KOPT-K1 (cell line): ENCODE measurements around the gene QKI.

Experiments
- H3K27ac ChIP-seq: fragments of 200-600 bp; sonication (generic); 2 replicates; pipeline ENCODE4 v1.5.1; 2016; ENCODE audit warnings: antibody characterized with exemption, mild to moderate bottlenecking, low read depth, low read length; ENCODE audit not compliant: poor library complexity, severe bottlenecking
- H3K36me3 ChIP-seq: fragments of 200-600 bp; sonication (generic); 2 replicates; pipeline ENCODE4 v1.5.1; 2017; ENCODE audit warnings: antibody characterized with exemption, mild to moderate bottlenecking, low read length, moderate library complexity; ENCODE audit not compliant: insufficient read depth
- H3K9me3 ChIP-seq: fragments of 200-600 bp; sonication (generic); 2 replicates; pipeline ENCODE4 v1.5.1; 2017; ENCODE audit warnings: antibody characterized with exemption, low read length, mild to moderate bottlenecking; ENCODE audit not compliant: insufficient read depth, poor library complexity, severe bottlenecking

The QKI gene

DNA sequence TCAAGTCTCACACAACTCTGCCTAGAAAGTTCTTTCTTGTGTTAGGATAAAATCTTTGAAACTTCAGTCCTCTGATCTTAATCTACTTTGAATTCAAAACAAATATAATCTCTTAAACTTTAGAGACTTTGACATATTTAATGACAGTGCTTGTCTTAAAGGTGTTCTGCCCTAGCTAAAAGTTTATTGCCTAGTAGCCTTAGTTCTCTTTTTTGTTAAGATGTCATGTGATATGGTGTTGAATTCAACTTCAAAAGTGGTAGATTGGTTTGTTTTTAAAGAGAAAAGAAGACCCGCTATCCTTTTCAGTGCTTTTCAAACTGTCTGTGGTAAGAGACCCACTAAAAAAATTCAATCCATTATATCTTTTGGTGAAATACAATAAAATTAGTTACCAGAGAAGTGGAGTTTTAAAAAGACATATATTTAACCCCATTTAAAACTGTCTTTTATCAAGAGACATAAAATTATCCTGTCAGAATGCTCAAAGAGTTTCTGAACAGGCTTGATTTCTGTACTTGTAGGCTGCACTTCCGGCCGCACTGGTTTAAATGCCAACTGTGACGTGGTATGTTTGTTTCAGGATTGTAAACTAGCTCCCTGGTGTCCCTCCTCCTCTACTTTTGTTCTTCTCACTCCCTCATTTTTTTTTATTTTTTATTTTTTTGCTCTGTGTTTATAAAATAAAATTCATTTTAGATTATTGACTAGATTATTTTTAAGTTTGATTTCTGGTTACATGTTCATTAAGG, 76.5 kb downstream of the QKI start:
- Histone ChIP-seq H3K27ac (no peak overlapping the region), H3K9me3 (no peaks in the 10 kb centered on the region)

DNA sequence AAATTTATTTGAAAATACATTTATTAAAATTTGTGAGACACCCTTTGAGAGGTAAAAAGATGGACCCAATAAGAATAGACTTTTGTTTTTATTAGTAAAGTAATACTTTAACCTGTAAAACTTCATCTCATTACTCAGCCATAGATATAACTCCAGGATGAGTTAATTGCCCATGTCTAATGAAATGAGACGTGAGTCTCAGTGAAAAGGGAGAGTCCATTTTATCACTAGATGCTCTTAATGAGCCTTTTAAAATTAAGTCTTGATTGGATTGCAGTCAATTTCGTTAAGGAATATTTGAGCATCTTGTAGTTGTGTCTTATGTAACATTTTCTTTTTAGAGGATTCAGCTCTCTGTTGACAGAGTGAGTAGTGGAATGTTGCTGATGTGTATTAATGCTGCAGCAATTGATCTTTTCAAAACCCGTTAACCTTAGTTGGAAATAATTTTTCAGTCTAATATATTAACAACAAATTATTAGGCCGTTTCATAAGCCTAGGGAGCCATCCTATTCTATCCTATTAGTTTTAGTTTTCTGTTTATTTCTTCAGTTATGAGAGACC, 77.3 kb downstream of the QKI start:
- Histone ChIP-seq H3K9me3 (no peaks in the 10 kb centered on the region), H3K36me3 (no peaks in the 10 kb centered on the region), H3K27ac (no peak overlapping the region)

More for the DNA sequence above, 76.5 kb downstream of the QKI start:
- no peaks in the 10 kb centered on the region for H3K36me3 ChIP-seq

DNA sequence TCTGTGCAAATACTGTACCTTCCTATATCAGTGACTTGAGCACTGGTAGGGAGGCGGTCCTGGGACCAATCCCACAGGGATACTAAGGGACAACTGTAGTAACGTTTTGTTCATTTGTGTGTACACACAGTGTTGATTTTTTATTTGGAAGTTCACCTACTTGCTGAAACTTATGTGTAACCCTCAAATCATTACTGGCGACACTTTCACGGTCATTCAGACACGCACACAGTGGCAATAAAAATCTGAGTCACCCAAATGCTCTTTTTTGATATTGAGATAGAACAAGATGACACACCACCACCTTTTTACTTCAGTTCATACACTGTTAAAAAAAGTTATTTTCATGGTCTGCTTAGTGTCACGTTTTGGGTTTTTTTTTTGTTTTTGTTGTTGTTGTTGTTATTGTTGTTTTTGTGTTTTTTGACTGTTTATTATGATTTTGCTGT, 79.8 kb downstream of the QKI start:
- Histone ChIP-seq H3K27ac (no peak overlapping the region), H3K36me3 (no peaks in the 10 kb centered on the region), H3K9me3 (no peaks in the 10 kb centered on the region)

DNA sequence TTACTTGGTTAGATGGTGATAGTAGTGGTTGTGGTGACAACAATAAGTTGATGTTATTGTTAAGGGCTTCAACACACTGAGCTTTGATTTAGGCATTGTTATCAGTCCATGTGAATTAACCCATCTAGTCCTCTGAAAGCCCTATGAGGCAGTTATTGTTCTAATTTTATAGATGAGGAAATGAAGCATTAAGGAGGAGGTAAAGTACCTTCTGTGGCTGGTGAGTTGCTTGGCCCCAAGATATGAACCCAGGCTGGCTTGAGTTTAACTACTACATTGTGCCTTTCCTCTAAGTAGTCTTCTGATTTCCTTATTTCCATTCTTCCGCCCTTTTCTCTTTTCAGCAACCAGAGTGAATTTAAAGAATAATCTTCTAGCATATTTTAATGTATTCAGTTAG, 81.7 kb downstream of the QKI start:
- no peaks in the 10 kb centered on the region for H3K36me3 ChIP-seq
- H3K27ac ChIP-seq, result no peak overlapping the region
- H3K9me3 ChIP-seq, result no peaks in the 10 kb centered on the region

DNA sequence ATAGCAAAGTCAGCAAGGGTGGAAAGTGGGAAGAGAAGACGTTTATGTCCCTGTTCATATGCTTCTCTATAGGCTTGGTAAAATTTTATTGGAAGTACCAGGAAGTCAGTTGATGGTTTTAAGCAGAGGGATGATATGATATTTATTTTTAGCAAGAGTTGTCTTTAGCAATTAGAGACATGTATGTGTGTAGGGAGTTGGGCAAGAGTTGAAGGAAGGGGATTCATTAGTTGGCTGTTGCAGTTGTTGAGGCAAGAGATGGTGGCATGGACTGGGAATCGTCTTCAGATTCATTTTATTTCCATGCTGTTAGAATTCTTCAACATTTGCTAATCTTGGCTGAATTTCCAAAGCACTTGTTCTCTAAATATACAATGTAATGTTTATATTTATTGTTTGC, 85.6 kb downstream of the QKI start:
- Histone ChIP-seq H3K9me3 (peaks cover 16% of the 10 kb centered on the region), H3K27ac (no peak overlapping the region), H3K36me3 (no peaks in the 10 kb centered on the region; the same call in 1 of the 2 replicates)

DNA sequence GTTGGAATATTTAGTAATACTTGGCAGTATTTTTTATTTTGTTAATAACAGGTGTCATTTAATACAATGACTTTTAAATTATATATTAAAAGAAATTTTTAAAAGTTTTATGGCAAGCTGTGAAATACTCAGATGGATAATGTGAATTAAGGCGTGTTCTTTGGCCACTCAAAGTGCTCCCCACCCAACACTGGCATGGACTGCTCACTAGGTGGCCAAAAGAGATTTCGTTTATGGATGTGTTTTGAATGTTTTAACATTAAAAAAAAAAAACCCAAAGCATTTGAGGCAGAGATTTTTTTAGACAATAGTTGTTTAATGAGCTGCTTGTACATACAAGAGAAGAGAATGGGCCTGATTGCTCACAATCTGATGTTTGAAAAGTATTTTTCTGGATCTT, 86.5 kb downstream of the QKI start:
- Histone ChIP-seq H3K9me3 (peaks cover 25% of the 10 kb centered on the region), H3K27ac (no peak overlapping the region), H3K36me3 (peaks cover 2% of the 10 kb centered on the region; the same call in 1 of the 2 replicates)

DNA sequence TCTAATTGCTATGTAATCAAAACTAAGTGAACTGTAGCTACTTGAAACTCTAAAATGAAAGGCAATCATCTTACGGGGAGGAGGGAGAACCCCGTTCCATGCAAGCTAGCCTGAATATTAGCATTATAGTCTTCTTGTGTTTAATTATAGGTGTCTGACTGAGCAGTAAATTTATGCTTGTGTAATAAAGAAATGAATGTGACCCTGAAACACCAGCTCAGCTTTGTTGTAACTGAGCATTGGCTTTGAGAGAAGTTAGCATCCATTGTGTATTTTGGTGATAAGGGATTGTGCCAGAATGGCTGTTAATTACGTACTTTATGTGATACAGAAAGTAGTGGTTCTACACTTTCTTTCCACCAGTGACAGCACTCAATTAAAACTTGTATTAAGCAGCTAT, 86.9 kb downstream of the QKI start:
- no peak overlapping the region for H3K27ac ChIP-seq
- peaks cover 29% of the 10 kb centered on the region for H3K9me3 ChIP-seq
- peaks cover 3% of the 10 kb centered on the region; the same call in 1 of the 2 replicates for H3K36me3 ChIP-seq

DNA sequence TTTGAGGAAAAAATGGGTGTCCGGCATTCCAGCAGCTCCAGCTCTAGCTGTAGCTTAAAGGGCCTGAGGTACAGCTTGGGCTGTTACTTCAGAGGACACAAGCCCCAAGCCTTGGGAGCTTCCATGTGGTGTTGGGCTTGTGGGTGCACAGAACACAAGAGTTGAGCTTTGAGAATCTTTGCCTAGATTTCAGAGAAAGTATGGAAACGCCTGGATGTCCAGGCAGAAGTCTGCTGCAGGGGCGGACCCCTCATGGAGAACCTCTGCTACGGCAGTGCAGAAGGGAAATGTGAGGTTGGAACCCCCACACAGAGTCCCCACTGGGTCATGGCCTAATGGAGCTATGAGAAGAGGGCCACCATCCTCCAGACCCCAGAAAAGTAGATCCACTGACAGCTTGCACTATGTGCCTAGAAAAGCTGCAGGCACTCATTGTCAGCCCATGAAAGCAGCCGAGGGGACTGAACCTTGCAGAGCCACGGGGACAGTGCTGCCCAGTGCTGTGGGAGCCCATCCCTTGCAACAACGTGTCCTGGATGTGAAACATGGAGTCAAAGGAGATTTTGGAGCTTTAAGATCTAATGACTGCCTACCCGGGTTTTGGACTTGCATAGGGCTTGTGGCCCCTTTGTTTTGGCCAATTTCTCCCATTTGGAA, 90.6 kb downstream of the QKI start:
- H3K9me3 ChIP-seq, result peaks cover 51% of the 10 kb centered on the region

DNA sequence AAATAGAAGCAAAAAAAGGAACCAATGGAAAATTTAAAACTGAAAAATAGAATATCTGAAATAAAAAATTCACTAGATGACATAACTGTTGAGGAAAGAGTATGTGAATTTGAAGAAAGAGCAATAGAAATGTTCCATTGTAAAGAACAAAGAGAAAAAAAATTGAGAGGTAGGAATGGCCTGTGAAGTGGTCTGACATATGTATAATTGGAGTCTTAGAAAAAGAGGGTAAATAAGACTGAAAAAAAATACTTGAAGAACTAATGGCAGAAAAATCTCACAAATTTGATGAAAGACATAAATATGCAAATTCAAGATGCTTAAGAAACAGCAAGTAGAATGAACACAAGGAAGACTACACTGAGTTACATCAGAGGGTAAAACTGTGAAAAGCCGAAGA, 93.4 kb downstream of the QKI start:
- H3K36me3 ChIP-seq, result peaks cover 12% of the 10 kb centered on the region
- peaks cover 51% of the 10 kb centered on the region for H3K9me3 ChIP-seq
- no peak overlapping the region for H3K27ac ChIP-seq

More for the DNA sequence above, 90.6 kb downstream of the QKI start:
- Histone ChIP-seq H3K27ac (no peak overlapping the region), H3K36me3 (peaks cover 12% of the 10 kb centered on the region)

DNA sequence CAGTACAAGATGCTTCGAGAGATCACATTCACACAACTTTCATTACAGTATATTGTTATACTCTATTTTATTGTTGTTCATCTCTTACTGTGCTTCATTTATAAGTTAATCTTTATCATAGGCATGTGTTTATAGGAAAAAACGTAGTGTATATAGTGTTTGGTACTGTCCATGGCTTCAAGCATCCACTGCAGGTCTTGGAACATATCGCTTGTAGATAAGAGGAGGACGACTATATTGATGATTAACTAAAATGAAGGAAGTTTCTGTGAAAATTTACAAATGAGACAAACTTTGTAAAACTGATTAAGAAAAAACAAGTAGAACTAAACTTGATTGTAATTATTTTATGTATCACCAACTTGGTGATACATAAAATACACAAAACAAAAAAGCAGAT, 98.5 kb downstream of the QKI start:
- H3K9me3 ChIP-seq, result peaks cover 6% of the 10 kb centered on the region
- no peaks in the 10 kb centered on the region for H3K36me3 ChIP-seq
- H3K27ac ChIP-seq, result no peak overlapping the region

DNA sequence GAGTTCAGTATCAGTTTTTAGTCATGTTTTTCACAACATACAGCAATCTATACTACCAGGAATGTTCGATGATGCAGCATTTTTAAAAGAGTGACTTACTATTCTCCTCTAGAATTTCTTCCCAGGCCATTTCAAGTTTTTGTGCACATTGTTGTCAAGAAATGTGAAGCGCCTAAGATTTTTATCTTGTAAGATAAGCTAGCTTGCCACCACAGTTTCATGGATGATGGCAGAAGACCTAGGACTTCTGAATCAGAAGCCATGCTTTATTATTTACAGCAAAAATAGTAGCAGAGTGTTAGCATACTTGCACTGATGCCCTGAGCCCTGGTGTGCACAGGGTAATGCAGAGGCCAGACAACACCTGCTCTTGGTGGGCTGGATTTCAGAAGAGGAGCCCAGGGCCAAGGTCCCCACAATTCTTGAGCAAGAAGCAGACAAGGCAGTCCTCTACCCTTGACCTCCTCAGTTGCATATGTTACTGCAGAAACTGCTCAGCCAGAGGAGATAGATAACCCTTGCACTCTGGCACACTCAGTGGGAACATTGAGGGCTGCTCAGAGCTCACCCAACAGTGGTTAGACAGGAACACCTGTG, 99.2 kb downstream of the QKI start:
- no peaks in the 10 kb centered on the region for H3K36me3 ChIP-seq
- H3K9me3 ChIP-seq, result no peaks in the 10 kb centered on the region
- H3K27ac ChIP-seq, result no peak overlapping the region

DNA sequence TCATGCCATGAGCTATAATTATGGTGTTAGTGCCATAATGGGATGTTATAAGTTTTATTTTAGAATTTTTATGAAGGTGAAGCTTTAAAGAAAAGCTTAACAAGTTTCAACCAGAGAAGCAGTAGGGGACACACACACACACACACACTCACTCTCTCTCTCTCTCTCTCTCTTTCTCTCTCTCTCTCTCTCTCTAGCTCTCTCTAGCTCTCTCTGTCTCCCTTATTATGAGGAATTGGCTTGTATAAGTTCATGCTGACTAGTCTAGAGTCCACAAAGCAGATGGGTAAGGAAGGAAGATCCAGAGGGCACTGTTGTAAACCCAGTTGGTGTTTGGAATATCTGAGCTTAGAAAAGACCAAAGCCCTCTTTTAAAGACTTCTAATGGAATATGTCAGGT, 102.4 kb downstream of the QKI start:
- Histone ChIP-seq H3K36me3 (no peaks in the 10 kb centered on the region), H3K27ac (no peak overlapping the region), H3K9me3 (no peaks in the 10 kb centered on the region)

DNA sequence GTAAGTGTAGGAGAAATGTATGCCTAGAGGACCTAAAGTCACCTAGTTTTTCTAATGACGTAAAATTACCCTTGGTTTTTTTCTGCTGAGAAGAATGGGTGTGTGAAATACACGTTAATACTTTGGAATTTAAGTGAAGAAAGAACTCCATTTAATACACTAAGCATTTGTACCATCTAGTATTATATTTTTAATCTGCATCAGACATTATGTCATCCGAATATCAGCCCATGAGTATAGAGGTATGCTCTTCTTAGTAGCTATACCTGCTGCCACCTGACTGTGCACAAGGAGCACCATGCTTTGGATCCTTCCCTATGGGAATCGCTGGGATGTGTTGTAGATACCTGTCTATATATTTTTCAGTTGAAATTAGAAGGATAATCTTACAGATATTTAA, 106.4 kb downstream of the QKI start:
- Histone ChIP-seq H3K27ac (no peak overlapping the region), H3K36me3 (no peaks in the 10 kb centered on the region), H3K9me3 (no peaks in the 10 kb centered on the region)

DNA sequence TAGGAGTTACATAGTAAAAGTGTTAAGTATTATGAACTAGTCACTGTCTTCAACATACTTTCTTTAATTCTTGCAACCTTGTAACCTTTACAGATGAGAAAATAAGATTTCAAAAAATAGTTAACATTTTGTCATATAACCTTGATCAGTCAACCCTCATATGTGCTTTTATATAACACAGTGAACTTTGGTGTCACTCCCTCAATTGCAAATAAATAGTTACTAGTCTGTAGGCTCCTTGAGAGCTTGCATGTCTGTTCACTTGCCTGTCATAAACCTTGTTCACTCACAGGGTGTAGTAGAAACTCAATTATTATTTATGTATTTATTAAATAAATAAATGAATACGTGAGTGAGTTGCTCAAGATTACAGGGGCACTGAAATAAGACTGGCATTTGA, 107.5 kb downstream of the QKI start:
- no peak overlapping the region for H3K27ac ChIP-seq
- H3K36me3 ChIP-seq, result no peaks in the 10 kb centered on the region
- no peaks in the 10 kb centered on the region for H3K9me3 ChIP-seq

DNA sequence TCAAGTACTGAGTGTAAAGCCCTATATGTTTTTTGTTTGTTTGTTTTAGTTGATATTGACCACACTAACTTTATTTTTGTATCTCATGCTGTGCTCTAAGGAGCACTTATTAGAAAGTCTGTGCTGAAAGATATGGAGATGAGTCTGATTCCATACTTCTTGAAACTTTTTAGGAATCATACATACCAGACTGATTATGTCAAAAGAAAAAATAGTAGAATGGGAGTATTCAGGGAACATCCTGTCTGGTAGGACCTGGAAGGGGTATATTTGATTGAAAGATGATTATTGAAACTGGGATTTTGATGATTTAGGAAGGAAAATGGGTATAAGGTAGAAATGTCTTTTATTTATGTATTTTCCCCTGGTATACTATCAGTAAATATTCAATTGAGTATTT, 111.4 kb downstream of the QKI start:
- H3K9me3 ChIP-seq, result no peaks in the 10 kb centered on the region
- no peaks in the 10 kb centered on the region for H3K36me3 ChIP-seq
- no peak overlapping the region for H3K27ac ChIP-seq
